ENCODE results near the gene CAMKMT. TPM values are rescaled to one million over a fixed set of nuclear protein-coding genes. Genes with fewer than 3 reads are reported as not detected.
A peak's percentile ranks its signal among the peaks of the same experiment; 100 is the strongest.

CAMKMT gene
- total RNA-seq, 2 experiments from 2014 or later = 12.9 to 13.3 TPM

GRCh38 chr2:44668336-44668735, 306.6 kb downstream of the CAMKMT start:
- Mint-ChIP-seq H3K4me3 (no peak overlapping the region), H3K9me3 (no peaks in the 10 kb centered on the region), H3K27me3 (no peaks in the 10 kb centered on the region), H3K4me1 (no peaks in the 10 kb centered on the region), H3K27ac (no peak overlapping the region), H3K36me3 (no peaks in the 10 kb centered on the region)
- ATAC-seq (ENCODE audit: low read depth) = no peak
- no peak for DNase-seq
- POLR2A ChIA-PET = interaction anchor here (0.8 kb wide), 1 partner anchor 9 kb away, joined by 3 read pairs; no protein-coding TSS in a partner anchor

GRCh38 chr2:44671276-44671675, 309.5 kb downstream of the CAMKMT start:
- ATAC-seq (ENCODE audit: low read depth) = no peak
- Mint-ChIP-seq H3K36me3 (no peaks in the 10 kb centered on the region), H3K4me3 (no peak overlapping the region), H3K27me3 (no peaks in the 10 kb centered on the region), H3K9me3 (no peaks in the 10 kb centered on the region), H3K27ac (no peak overlapping the region), H3K4me1 (peaks cover 8% of the 10 kb centered on the region)
- POLR2A ChIA-PET = no interaction called here
- no peak for DNase-seq

- no peak for ATAC-seq (ENCODE audit: low read depth)
- Mint-ChIP-seq H3K4me3 (no peak overlapping the region), H3K36me3 (no peaks in the 10 kb centered on the region), H3K4me1 (peaks cover 8% of the 10 kb centered on the region), H3K9me3 (no peaks in the 10 kb centered on the region), H3K27me3 (no peaks in the 10 kb centered on the region), H3K27ac (no peak overlapping the region)
- POLR2A ChIA-PET = no interaction called here
- no peak for DNase-seq
Observed at GRCh38 chr2:44671916-44672315, 310.2 kb downstream of the CAMKMT start.

- no peak overlapping the region for H3K27ac Mint-ChIP-seq
- POLR2A ChIA-PET = no interaction called here
- H3K36me3 Mint-ChIP-seq = no peaks in the 10 kb centered on the region
- peaks cover 8% of the 10 kb centered on the region for H3K4me1 Mint-ChIP-seq
- no peak overlapping the region for H3K4me3 Mint-ChIP-seq
- H3K27me3 Mint-ChIP-seq = no peaks in the 10 kb centered on the region
- DNase-seq (no peak), ATAC-seq (ENCODE audit: low read depth) (no peak)
- no peaks in the 10 kb centered on the region for H3K9me3 Mint-ChIP-seq
Observed at GRCh38 chr2:44672431-44672830, 310.7 kb downstream of the CAMKMT start.

GRCh38 chr2:44674473-44675284, 312.9 kb downstream of the CAMKMT start:
- Mint-ChIP-seq H3K9me3 (no peaks in the 10 kb centered on the region), H3K27ac (no peak overlapping the region), H3K4me3 (peak overlapping the region; percentile 0), H3K36me3 (no peaks in the 10 kb centered on the region), H3K4me1 (peaks cover 8% of the 10 kb centered on the region), H3K27me3 (no peaks in the 10 kb centered on the region)
- DNase-seq (no peak), ATAC-seq (ENCODE audit: low read depth) (peak; percentile 75)
- POLR2A ChIA-PET = no interaction called here

- ATAC-seq (ENCODE audit: low read depth) (no peak), DNase-seq (no peak)
- H3K4me1 Mint-ChIP-seq = peaks cover 8% of the 10 kb centered on the region
- no peak overlapping the region for H3K27ac Mint-ChIP-seq
- H3K9me3 Mint-ChIP-seq = no peaks in the 10 kb centered on the region
- no peaks in the 10 kb centered on the region for H3K27me3 Mint-ChIP-seq
- no peak overlapping the region for H3K4me3 Mint-ChIP-seq
- POLR2A ChIA-PET = no interaction called here
- no peaks in the 10 kb centered on the region for H3K36me3 Mint-ChIP-seq
Observed at GRCh38 chr2:44676379-44676778, 314.6 kb downstream of the CAMKMT start.

GRCh38 chr2:44679584-44679983, 317.8 kb downstream of the CAMKMT start:
- ATAC-seq (ENCODE audit: low read depth) (no peak), DNase-seq (no peak)
- Mint-ChIP-seq H3K27ac (no peak overlapping the region), H3K27me3 (no peaks in the 10 kb centered on the region), H3K9me3 (no peaks in the 10 kb centered on the region), H3K36me3 (no peaks in the 10 kb centered on the region), H3K4me1 (no peaks in the 10 kb centered on the region), H3K4me3 (no peak overlapping the region)
- POLR2A ChIA-PET = no interaction called here

GRCh38 chr2:44679990-44680389, 318.2 kb downstream of the CAMKMT start:
- Mint-ChIP-seq H3K27me3 (no peaks in the 10 kb centered on the region), H3K36me3 (no peaks in the 10 kb centered on the region), H3K4me1 (no peaks in the 10 kb centered on the region), H3K9me3 (no peaks in the 10 kb centered on the region), H3K27ac (no peak overlapping the region), H3K4me3 (no peak overlapping the region)
- POLR2A ChIA-PET = no interaction called here
- no peak for DNase-seq
- ATAC-seq (ENCODE audit: low read depth) = no peak

- DNase-seq = no peak
- Mint-ChIP-seq H3K27me3 (no peaks in the 10 kb centered on the region), H3K27ac (no peak overlapping the region), H3K36me3 (no peaks in the 10 kb centered on the region), H3K4me1 (no peaks in the 10 kb centered on the region), H3K9me3 (no peaks in the 10 kb centered on the region), H3K4me3 (no peak overlapping the region)
- POLR2A ChIA-PET = no interaction called here
- ATAC-seq (ENCODE audit: low read depth) = no peak
Observed at GRCh38 chr2:44680424-44680971, 318.8 kb downstream of the CAMKMT start.

- Mint-ChIP-seq H3K36me3 (no peaks in the 10 kb centered on the region), H3K4me3 (no peak overlapping the region), H3K27ac (no peak overlapping the region), H3K4me1 (no peaks in the 10 kb centered on the region), H3K9me3 (no peaks in the 10 kb centered on the region), H3K27me3 (no peaks in the 10 kb centered on the region)
- no peak for DNase-seq
- ATAC-seq (ENCODE audit: low read depth) = no peak
- POLR2A ChIA-PET = no interaction called here
Observed at GRCh38 chr2:44680983-44681531, 319.3 kb downstream of the CAMKMT start.

GRCh38 chr2:44682459-44682858, 320.7 kb downstream of the CAMKMT start:
- H3K4me3 Mint-ChIP-seq = no peak overlapping the region
- no peaks in the 10 kb centered on the region for H3K27me3 Mint-ChIP-seq
- H3K4me1 Mint-ChIP-seq = no peaks in the 10 kb centered on the region
- no peaks in the 10 kb centered on the region for H3K9me3 Mint-ChIP-seq
- POLR2A ChIA-PET = no interaction called here
- ATAC-seq (ENCODE audit: low read depth) = no peak
- no peak for DNase-seq
- no peaks in the 10 kb centered on the region for H3K36me3 Mint-ChIP-seq
- no peak overlapping the region for H3K27ac Mint-ChIP-seq

- H3K36me3 Mint-ChIP-seq = no peaks in the 10 kb centered on the region
- no peak overlapping the region for H3K4me3 Mint-ChIP-seq
- no peaks in the 10 kb centered on the region for H3K9me3 Mint-ChIP-seq
- POLR2A ChIA-PET = no interaction called here
- no peaks in the 10 kb centered on the region for H3K4me1 Mint-ChIP-seq
- H3K27ac Mint-ChIP-seq = no peak overlapping the region
- H3K27me3 Mint-ChIP-seq = no peaks in the 10 kb centered on the region
- ATAC-seq (ENCODE audit: low read depth) (no peak), DNase-seq (no peak)
Observed at GRCh38 chr2:44684559-44684958, 322.8 kb downstream of the CAMKMT start.

GRCh38 chr2:44686561-44686960, 324.8 kb downstream of the CAMKMT start:
- DNase-seq (no peak), ATAC-seq (ENCODE audit: low read depth) (no peak)
- no peaks in the 10 kb centered on the region for H3K4me1 Mint-ChIP-seq
- no peaks in the 10 kb centered on the region for H3K27me3 Mint-ChIP-seq
- H3K4me3 Mint-ChIP-seq = no peak overlapping the region
- H3K9me3 Mint-ChIP-seq = no peaks in the 10 kb centered on the region
- H3K36me3 Mint-ChIP-seq = no peaks in the 10 kb centered on the region
- no peak overlapping the region for H3K27ac Mint-ChIP-seq
- POLR2A ChIA-PET = no interaction called here

All from activated naive CD8-positive, alpha-beta T cell treated with anti-CD3 and anti-CD28 coated beads, Interleukin-2, amount 10 ng/mL, durations not matched to agents 7 days and 5 days (primary cell).